Spleen (tissue), 11 donors: ENCODE measurements around the gene PLA2G4D. TPM values are rescaled to one million over a fixed set of nuclear protein-coding genes. Genes with fewer than 3 reads are reported as not detected.

Source experiments
- DNase-seq: peaks from one replicate; pipeline ENCODE4 v3.0.0-alpha.2; 2020
- H3K27ac ChIP-seq, 8 donors: fragments of 200-600 bp; sonication (generic) in 7 of 8; 1 replicate in 4 of 8; 2 replicates in 4 of 8; pipeline versions ENCODE4 v1.5.0 to v1.8.0; 2016 to 2021; ENCODE audit warnings: inconsistent platforms in 4 of 8, mild to moderate bottlenecking in 4 of 8, moderate library complexity in 1 of 8
- H3K27me3 ChIP-seq, 7 donors: fragments of 200-600 bp; sonication (generic) in 6 of 7; replicated peaks in 1 of 7; 1 replicate in 4 of 7; 2 replicates in 3 of 7; pipeline versions ENCODE4 v1.5.0 to v1.8.0; 2016 to 2021; ENCODE audit warnings: inconsistent platforms in 3 of 7, mild to moderate bottlenecking in 1 of 7
- H3K36me3 ChIP-seq, 6 donors: fragments of 200-600 bp; sonication (generic) in 5 of 6; 1 replicate in 4 of 6; 2 replicates in 2 of 6; pipeline versions ENCODE4 v1.5.0 to v1.8.0; 2016 to 2021; ENCODE audit warnings: inconsistent platforms in 2 of 6
- H3K4me1 ChIP-seq, 6 donors: fragments of 200-600 bp; sonication (generic) in 5 of 6; 1 replicate in 3 of 6; 2 replicates in 3 of 6; pipeline versions ENCODE4 v1.5.0 to v1.8.0; 2016 to 2021; ENCODE audit warnings: inconsistent platforms in 3 of 6
- H3K4me3 ChIP-seq, 8 donors: fragments of 200-600 bp; sonication (generic) in 7 of 8; 1 replicate in 4 of 8; 2 replicates in 4 of 8; pipeline versions ENCODE4 v1.5.0 to v1.8.0; 2016 to 2021; ENCODE audit warnings: inconsistent platforms in 4 of 8, mild to moderate bottlenecking in 4 of 8, moderate library complexity in 2 of 8
- H3K9me3 ChIP-seq, 8 donors: fragments of 200-600 bp; sonication (generic) in 7 of 8; 1 replicate in 4 of 8; 2 replicates in 4 of 8; pipeline versions ENCODE4 v1.5.0 to v1.8.0; 2016 to 2021; ENCODE audit warnings: inconsistent platforms in 4 of 8
- POLR2A ChIP-seq, 3 donors: fragments of 450-650 bp; IDR thresholded peaks; one replicate each; pipeline ENCODE4 v1.5.1; 2017; ENCODE audit warnings: antibody characterized with exemption in 3 of 3, mild to moderate bottlenecking in 1 of 3
- POLR2AphosphoS5 ChIP-seq, 3 donors: sonication (generic); formaldehyde crosslinking; IDR thresholded peaks; one replicate each; pipeline ENCODE4 v1.5.1; 2017; ENCODE audit warnings: antibody characterized with exemption in 3 of 3
- WGBS, 5 donors: extraction: QIAGEN DNeasy Blood & Tissue Kit in 3 of 5; methylation state at CpG; one replicate each; pipeline versions ENCODE4 v1.1.5 to v1.1.7; 2013 to 2018; 5-methylcytosine and 5-hydroxymethylcytosine counted together
- intact Hi-C: fragments of 100-400 bp; cut with DNase I; formaldehyde crosslinking; loops from one replicate; pipeline ENCODE4 v1.15.0; 2023; ENCODE audit warnings: low total_unique reads
- polyA plus RNA-seq, 3 donors: library from polyadenylated mRNA; stranded (reverse); fragments of 200-250 nt; gene quantifications; one replicate each; pipeline ENCODE4 v1.2.1, GENCODE V29; 2013
- total RNA-seq, 7 donors: library from RNA; depleted of rRNA in 3 of 7; stranded (reverse); fragments of >200 nt in 3 of 7; fragmentation: NEBNext Ultra II Directional in 4 of 7; extraction: Animal tissue kit (Norgen Biotek cat#: 25700) in 4 of 7; gene quantifications; one replicate each; pipeline versions ENCODE4 v1.1.0 to v1.2.1, GENCODE V29; 2016 to 2021
- TF ChIP-seq, protein P1 (sequence below), 11 experiments: fragments of 200-600 bp in 7 of 11; fragments of 450-650 bp in 4 of 11; sonication (generic) in 4 of 11; IDR thresholded peaks in 8 of 11; conservative IDR thresholded peaks in 3 of 11; 1 replicate in 7 of 11; 2 replicates in 4 of 11; pipeline versions ENCODE4 v1.4.0 to v1.8.0; 2016 to 2021; ENCODE audit warnings: antibody characterized with exemption in 11 of 11, inconsistent platforms in 4 of 11, mild to moderate bottlenecking in 1 of 11
- donor health status: healthy with polysubstance abuse.
- donor health status: DM: no; HTN: no; CAD: no; lungs with moderate emphysema.
- donor health status: DM: no; HTN: no; CAD: no.
- donor health status: Bipolar disorder and iron deficiency.
- donor health status: healthy.
- donor health status: DM: no; HTN: no; CAD: no.
- donor health status: DM: yes; HTN: yes; CAD: no.

Gene PLA2G4D
- total and polyA plus RNA-seq, 10 donors: not detected

GRCh38 chr15:42048821-42049200 is 45.6 kb downstream of the PLA2G4D start:
- Histone ChIP-seq H3K9me3 (no peaks in the 10 kb centered on the region), H3K27ac (no peak overlapping the region), H3K4me1 (peaks cover 0 to 8% (median 0%) of the 10 kb centered on the region in 6 donors), H3K36me3 (no peaks in the 10 kb centered on the region), H3K27me3 (no peaks in the 10 kb centered on the region), H3K4me3 (no peak overlapping the region)
- no peak for TF ChIP-seq POLR2A (IDR thresholded peaks at IDR 0.05)
- TF ChIP-seq, protein P1, sequence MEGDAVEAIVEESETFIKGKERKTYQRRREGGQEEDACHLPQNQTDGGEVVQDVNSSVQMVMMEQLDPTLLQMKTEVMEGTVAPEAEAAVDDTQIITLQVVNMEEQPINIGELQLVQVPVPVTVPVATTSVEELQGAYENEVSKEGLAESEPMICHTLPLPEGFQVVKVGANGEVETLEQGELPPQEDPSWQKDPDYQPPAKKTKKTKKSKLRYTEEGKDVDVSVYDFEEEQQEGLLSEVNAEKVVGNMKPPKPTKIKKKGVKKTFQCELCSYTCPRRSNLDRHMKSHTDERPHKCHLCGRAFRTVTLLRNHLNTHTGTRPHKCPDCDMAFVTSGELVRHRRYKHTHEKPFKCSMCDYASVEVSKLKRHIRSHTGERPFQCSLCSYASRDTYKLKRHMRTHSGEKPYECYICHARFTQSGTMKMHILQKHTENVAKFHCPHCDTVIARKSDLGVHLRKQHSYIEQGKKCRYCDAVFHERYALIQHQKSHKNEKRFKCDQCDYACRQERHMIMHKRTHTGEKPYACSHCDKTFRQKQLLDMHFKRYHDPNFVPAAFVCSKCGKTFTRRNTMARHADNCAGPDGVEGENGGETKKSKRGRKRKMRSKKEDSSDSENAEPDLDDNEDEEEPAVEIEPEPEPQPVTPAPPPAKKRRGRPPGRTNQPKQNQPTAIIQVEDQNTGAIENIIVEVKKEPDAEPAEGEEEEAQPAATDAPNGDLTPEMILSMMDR (IDR thresholded peaks at IDR 0.05 in 8 of 11, conservative IDR thresholded peaks at IDR 0.05 in 3 of 11): no peak
- TF ChIP-seq POLR2AphosphoS5 (IDR thresholded peaks at IDR 0.05): no peak
- 78 to 90% (median 81%) methylated on average over 8 of the region's 8 CpGs for WGBS, 5 donors
- no peak for DNase-seq
- intact Hi-C loops: no loop called here

DNA sequence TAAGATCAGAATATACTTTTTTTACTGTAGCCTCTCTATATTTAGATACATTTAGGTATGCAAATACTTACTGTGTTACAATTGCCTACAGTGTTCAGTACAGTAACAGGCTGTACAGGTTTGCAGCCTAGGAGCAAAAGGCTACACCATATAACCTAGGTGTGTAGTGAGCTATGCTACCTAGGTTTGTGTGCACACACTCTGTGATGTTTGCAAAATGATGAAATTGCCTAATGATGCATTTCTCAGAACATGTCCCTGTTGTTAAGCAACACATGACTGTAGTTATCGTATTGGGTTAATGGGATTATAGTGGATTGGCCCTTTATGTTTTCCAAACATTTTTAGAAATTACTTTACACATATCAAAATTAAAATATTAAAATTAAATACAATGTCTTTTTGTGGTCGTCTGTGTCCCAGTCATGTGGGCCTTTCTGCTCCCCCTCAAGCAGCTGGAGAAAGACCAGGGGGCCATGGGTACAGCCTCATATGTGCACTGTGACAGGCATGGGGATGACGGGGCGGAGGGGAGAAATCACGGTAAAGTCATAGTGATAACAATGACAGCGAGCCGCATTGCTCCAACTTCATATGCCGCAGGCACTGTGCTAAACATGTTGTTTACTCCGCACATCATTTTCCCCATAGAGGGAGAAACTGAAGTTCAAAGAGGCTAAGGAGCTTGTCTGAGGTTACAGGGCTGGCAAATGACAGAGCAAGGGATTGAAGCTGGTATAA is 46.1 kb downstream of the PLA2G4D start:
- Histone ChIP-seq H3K27ac (no peak overlapping the region), H3K36me3 (no peaks in the 10 kb centered on the region), H3K4me3 (no peak overlapping the region), H3K4me1 (peaks cover 0 to 4% (median 0%) of the 10 kb centered on the region in 6 donors), H3K9me3 (no peaks in the 10 kb centered on the region), H3K27me3 (no peaks in the 10 kb centered on the region)
- TF ChIP-seq POLR2AphosphoS5 (IDR thresholded peaks at IDR 0.05): no peak
- TF ChIP-seq POLR2A (IDR thresholded peaks at IDR 0.05): no peak
- TF ChIP-seq, protein P1 (IDR thresholded peaks at IDR 0.05 in 8 of 11, conservative IDR thresholded peaks at IDR 0.05 in 3 of 11): no peak
- intact Hi-C loops: no loop called here
- 87 to 94% (median 90%) methylated on average over 9 of the region's 9 CpGs for WGBS, 5 donors
- DNase-seq: no peak

- 95 to 98% (median 97%) methylated on average over 2 of the region's 2 CpGs for WGBS, 5 donors
- Histone ChIP-seq H3K36me3 (no peaks in the 10 kb centered on the region), H3K4me3 (no peak overlapping the region), H3K27me3 (no peaks in the 10 kb centered on the region), H3K9me3 (no peaks in the 10 kb centered on the region), H3K4me1 (no peaks in the 10 kb centered on the region), H3K27ac (no peak overlapping the region)
- TF ChIP-seq, protein P1 (IDR thresholded peaks at IDR 0.05 in 8 of 11, conservative IDR thresholded peaks at IDR 0.05 in 3 of 11): no peak
- TF ChIP-seq POLR2AphosphoS5 (IDR thresholded peaks at IDR 0.05): no peak
- no peak for DNase-seq
- intact Hi-C loops: no loop called here
Observed at GRCh38 chr15:42046597-42046996, 47.8 kb downstream of the PLA2G4D start.

DNA sequence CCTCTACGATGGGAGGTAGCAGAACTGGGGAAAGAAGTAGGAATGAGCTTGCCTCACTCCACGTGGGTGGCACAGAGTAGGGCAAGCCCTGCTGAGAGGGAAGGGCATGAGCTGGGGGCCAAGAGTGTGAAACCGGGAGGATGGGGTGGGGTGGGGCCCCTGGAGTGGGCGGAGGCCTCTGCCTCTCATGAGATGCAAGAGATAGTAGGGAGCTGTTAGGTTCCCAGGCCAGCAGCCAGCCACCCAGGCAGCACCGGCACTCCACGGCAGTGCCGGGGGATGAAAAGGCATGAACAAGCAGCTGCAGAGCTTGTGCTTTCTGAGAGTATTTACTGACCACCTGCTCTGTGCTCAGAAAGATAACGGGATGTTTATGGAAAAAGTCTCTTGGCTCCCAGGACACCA is 49.1 kb downstream of the PLA2G4D start:
- H3K36me3 ChIP-seq: no peaks in the 10 kb centered on the region
- H3K27ac ChIP-seq: no peak overlapping the region
- intact Hi-C loops: no loop called here
- H3K27me3 ChIP-seq: no peaks in the 10 kb centered on the region
- 61 to 80% (median 70%) methylated on average over 8 of the region's 8 CpGs for WGBS, 5 donors
- no peak for TF ChIP-seq POLR2A (IDR thresholded peaks at IDR 0.05)
- TF ChIP-seq POLR2AphosphoS5 (IDR thresholded peaks at IDR 0.05): no peak
- TF ChIP-seq, protein P1 (IDR thresholded peaks at IDR 0.05 in 8 of 11, conservative IDR thresholded peaks at IDR 0.05 in 3 of 11): no peak
- H3K4me3 ChIP-seq: no peak overlapping the region
- no peaks in the 10 kb centered on the region for H3K9me3 ChIP-seq
- H3K4me1 ChIP-seq: no peaks in the 10 kb centered on the region
- DNase-seq: no peak
